Superior temporal gyrus (tissue), 1 donor: ENCODE results near the gene LRRC9.
"Not testable (repeated sequence)": the region's sequence is repeated elsewhere in the genome, so short reads cannot be mapped to it uniquely, and the experiment has no call there.

Source experiments
- DNase-seq: peaks from one replicate; pipeline ENCODE4 v3.0.0-alpha.2; 2016; ENCODE audit errors: extremely low spot score

The LRRC9 gene

GRCh38 chr14:59952141-59952540, 32.2 kb downstream of the LRRC9 start:
- not testable (repeated sequence) for DNase-seq

- DNase-seq: not testable (repeated sequence)
Measured at GRCh38 chr14:59957890-59958289, 37.9 kb downstream of the LRRC9 start.

GRCh38 chr14:59959668-59960067, 39.7 kb downstream of the LRRC9 start:
- no peak for DNase-seq

- no peak for DNase-seq
Measured at GRCh38 chr14:59961518-59962062, 41.6 kb downstream of the LRRC9 start.

- no peak for DNase-seq
Measured at GRCh38 chr14:59964251-59965007, 44.5 kb downstream of the LRRC9 start.

- no peak for DNase-seq
Measured at GRCh38 chr14:59969319-59969718, 49.4 kb downstream of the LRRC9 start.

- DNase-seq: no peak
Measured at GRCh38 chr14:59981564-59981963, 61.6 kb downstream of the LRRC9 start.

- no peak for DNase-seq
Measured at GRCh38 chr14:59983048-59983447, 63.1 kb downstream of the LRRC9 start.

- DNase-seq: no peak
Measured at GRCh38 chr14:59986556-59987059, 66.7 kb downstream of the LRRC9 start.

GRCh38 chr14:59997449-59997848, 77.5 kb downstream of the LRRC9 start:
- no peak for DNase-seq

- DNase-seq: no peak
Measured at GRCh38 chr14:59997966-59998365, 78.0 kb downstream of the LRRC9 start.

- DNase-seq: no peak
Measured at GRCh38 chr14:59998564-59998963, 78.6 kb downstream of the LRRC9 start.

- no peak for DNase-seq
Measured at GRCh38 chr14:60002819-60003492, 83.0 kb downstream of the LRRC9 start.

GRCh38 chr14:60003991-60004390, 84.0 kb downstream of the LRRC9 start:
- no peak for DNase-seq

GRCh38 chr14:60008042-60008441, 88.1 kb downstream of the LRRC9 start:
- no peak for DNase-seq

- DNase-seq: not testable (repeated sequence)
Measured at GRCh38 chr14:60010263-60010662, 90.3 kb downstream of the LRRC9 start.

GRCh38 chr14:60014402-60014801, 94.5 kb downstream of the LRRC9 start:
- DNase-seq: no peak

- DNase-seq: no peak
Measured at GRCh38 chr14:60021619-60022018, 101.7 kb downstream of the LRRC9 start.

GRCh38 chr14:60025571-60025970, 105.6 kb downstream of the LRRC9 start:
- no peak for DNase-seq

- no peak for DNase-seq
Measured at GRCh38 chr14:60035177-60035576, 115.2 kb downstream of the LRRC9 start.

- DNase-seq: not testable (repeated sequence)
Measured at GRCh38 chr14:60047976-60048375, 128.0 kb downstream of the LRRC9 start.

GRCh38 chr14:60051721-60052221, 131.8 kb downstream of the LRRC9 start:
- DNase-seq: no peak

GRCh38 chr14:60058087-60058486, 138.1 kb downstream of the LRRC9 start:
- no peak for DNase-seq
